H1 (cell line): ENCODE results near the gene LRRTM4. TPM values are rescaled to one million over a fixed set of nuclear protein-coding genes. Genes with fewer than 3 reads are reported as not detected.

Experiments
- CTCF ChIA-PET: fragments of 300-600 bp; sonication (Branson Sonifier 250); formaldehyde crosslinking; loops from one replicate; lab custom pipeline; 2021; ENCODE audit not compliant: partially characterized antibody; lab: Charles Lee
- POLR2A ChIA-PET: fragments of 300-600 bp; sonication (Branson Sonifier 250); formaldehyde crosslinking; loops from one replicate; lab custom pipeline; 2021; ENCODE audit warnings: inconsistent platforms; ENCODE audit not compliant: partially characterized antibody; lab: Charles Lee
- DNase-seq, 2 experiments: peaks; one replicate each; pipeline versions ENCODE4 v3.0.0 to v3.0.0-alpha.2; 2010 to 2022; ENCODE audit warnings: low spot score in 2 of 2, low read depth in 1 of 2, mixed read lengths in 1 of 2
- FAIRE-seq: peaks from 2 replicates; lab custom pipeline; 2011; peaks lifted over from hg19 to GRCh38; lab: Jason Lieb, UNC
- H2AFZ ChIP-seq: 2 replicates; pipeline ENCODE4 v1.8.1; 2012; ENCODE audit warnings: low read length, inconsistent platforms
- H2AK5ac ChIP-seq: 2 replicates; pipeline ENCODE4 v1.6.1; 2013; ENCODE audit warnings: low read depth, low read length
- H2BK120ac ChIP-seq: replicated peaks from 2 replicates; pipeline ENCODE3; 2013; ENCODE audit warnings: low read depth, low read length, inconsistent platforms
- H2BK12ac ChIP-seq: 2 replicates; pipeline ENCODE4 v1.6.1; 2013; ENCODE audit warnings: low read depth, low read length
- H2BK15ac ChIP-seq: 2 replicates; pipeline ENCODE4 v1.6.1; 2013; ENCODE audit warnings: low read length
- H2BK20ac ChIP-seq: 2 replicates; pipeline ENCODE4 v1.6.1; 2013; ENCODE audit warnings: low read length
- H2BK5ac ChIP-seq: 2 replicates; pipeline ENCODE4 v1.6.1; 2013; ENCODE audit warnings: low read depth, low read length
- H3K14ac ChIP-seq: 2 replicates; pipeline ENCODE4 v1.6.1; 2013; ENCODE audit warnings: inconsistent platforms; ENCODE audit not compliant: insufficient read length
- H3K18ac ChIP-seq: 2 replicates; pipeline ENCODE4 v1.6.1; 2013; ENCODE audit warnings: low read length; ENCODE audit errors: extremely low read depth
- H3K23ac ChIP-seq: 2 replicates; pipeline ENCODE4 v1.6.1; 2013; ENCODE audit warnings: inconsistent platforms; ENCODE audit not compliant: insufficient read length
- H3K23me2 ChIP-seq: 2 replicates; pipeline ENCODE4 v1.6.1; 2013; ENCODE audit warnings: low read depth, low read length
- H3K27ac ChIP-seq: 2 replicates; pipeline ENCODE4 v1.6.1; 2011; ENCODE audit warnings: low read depth, low read length, inconsistent platforms
- H3K27me3 ChIP-seq, 4 experiments: replicated peaks in 1 of 4; 1 replicate in 1 of 4; 2 replicates in 3 of 4; pipeline versions ENCODE4 v1.6.1 to v1.8.1; 2011 to 2013; ENCODE audit warnings: low read length in 3 of 4, mild to moderate bottlenecking in 3 of 4, inconsistent platforms in 2 of 4, mixed read lengths in 2 of 4, moderate library complexity in 1 of 4; ENCODE audit not compliant: control insufficient read depth in 3 of 4, insufficient read depth in 3 of 4; ENCODE audit errors: extremely low read depth in 1 of 4
- H3K36me3 ChIP-seq, 4 experiments: 2 replicates each; pipeline versions ENCODE4 v1.6.1 to v1.8.1; 2011 to 2013; ENCODE audit warnings: mild to moderate bottlenecking in 4 of 4, low read length in 3 of 4, moderate library complexity in 2 of 4, control low read depth in 1 of 4, inconsistent platforms in 1 of 4; ENCODE audit not compliant: insufficient read depth in 4 of 4, control insufficient read depth in 2 of 4
- H3K4ac ChIP-seq: replicated peaks from 2 replicates; pipeline ENCODE3; 2013; ENCODE audit warnings: low read length, low read depth, mixed read lengths, inconsistent platforms; ENCODE audit not compliant: insufficient read length
- H3K4me1 ChIP-seq, 4 experiments: replicated peaks in 1 of 4; 1 replicate in 1 of 4; 2 replicates in 3 of 4; pipeline versions ENCODE4 v1.6.1 to v1.8.1; 2011 to 2013; ENCODE audit warnings: low read length in 3 of 4, inconsistent platforms in 2 of 4, mixed read lengths in 1 of 4; ENCODE audit not compliant: insufficient read depth in 4 of 4, control insufficient read depth in 3 of 4
- H3K4me2 ChIP-seq, 2 experiments: 2 replicates each; pipeline versions ENCODE4 v1.6.1 to v1.8.1; 2011 to 2013; ENCODE audit warnings: low read depth in 2 of 2, low read length in 2 of 2, control low read depth in 1 of 2, inconsistent platforms in 1 of 2, mild to moderate bottlenecking in 1 of 2; ENCODE audit not compliant: insufficient read depth in 1 of 2
- H3K4me3 ChIP-seq, 4 experiments: fragments of 200-600, 300-600 bp in 1 of 4; sonication (generic), shearing (Covaris generic), sonication (Bioruptor Twin) in 1 of 4; 2 replicates each; pipeline versions ENCODE4 v1.5.1 to v1.8.1; 2011 to 2016; ENCODE audit warnings: low read length in 4 of 4, low read depth in 3 of 4, control low read depth in 2 of 4, inconsistent platforms in 2 of 4, mild to moderate bottlenecking in 2 of 4, mixed read lengths in 1 of 4, moderate library complexity in 1 of 4; ENCODE audit not compliant: insufficient read depth in 2 of 4; ENCODE audit errors: extremely low read depth in 1 of 4
- H3K56ac ChIP-seq: replicated peaks from 2 replicates; pipeline ENCODE3; 2013; ENCODE audit warnings: low read depth, mild to moderate bottlenecking, mixed read lengths, low read length, inconsistent platforms; ENCODE audit not compliant: insufficient read length
- H3K79me1 ChIP-seq: 2 replicates; pipeline ENCODE4 v1.6.1; 2013; ENCODE audit warnings: low read depth, low read length, control low read depth
- H3K79me2 ChIP-seq, 2 experiments: 2 replicates each; pipeline versions ENCODE4 v1.6.1 to v1.8.1; 2012 to 2013; ENCODE audit warnings: low read length in 2 of 2, mild to moderate bottlenecking in 2 of 2, inconsistent platforms in 1 of 2; ENCODE audit not compliant: insufficient read depth in 2 of 2, control insufficient read depth in 1 of 2
- H3K9ac ChIP-seq, 4 experiments: replicated peaks in 1 of 4; 1 replicate in 1 of 4; 2 replicates in 3 of 4; pipeline versions ENCODE4 v1.6.1 to v1.8.1; 2011 to 2013; ENCODE audit warnings: low read depth in 3 of 4, low read length in 3 of 4, control low read depth in 2 of 4, mild to moderate bottlenecking in 2 of 4, moderate library complexity in 2 of 4, inconsistent platforms in 1 of 4; ENCODE audit errors: extremely low read depth in 1 of 4
- H3K9me3 ChIP-seq, 2 experiments: 2 replicates each; pipeline versions ENCODE4 v1.6.1 to v1.8.1; 2012 to 2013; ENCODE audit warnings: mild to moderate bottlenecking in 2 of 2, moderate library complexity in 2 of 2, control low read depth in 1 of 2, inconsistent platforms in 1 of 2, low read depth in 1 of 2, low read length in 1 of 2, mixed read lengths in 1 of 2; ENCODE audit not compliant: insufficient read depth in 2 of 2
- H4K20me1 ChIP-seq, 2 experiments: replicated peaks in 1 of 2; 2 replicates each; pipeline versions ENCODE3 to v1.8.1; 2011 to 2013; ENCODE audit warnings: inconsistent platforms in 2 of 2, low read length in 2 of 2, mild to moderate bottlenecking in 1 of 2; ENCODE audit not compliant: insufficient read depth in 2 of 2, control insufficient read depth in 1 of 2
- H4K5ac ChIP-seq: 2 replicates; pipeline ENCODE4 v1.6.1; 2013; ENCODE audit warnings: low read length, low read depth, mixed read lengths, inconsistent platforms; ENCODE audit not compliant: insufficient read length
- H4K8ac ChIP-seq: 2 replicates; pipeline ENCODE4 v1.8.0; 2013; ENCODE audit warnings: mild to moderate bottlenecking, moderate library complexity, low read length, inconsistent platforms; ENCODE audit not compliant: insufficient read depth; ENCODE audit errors: extremely low read depth
- H4K91ac ChIP-seq: replicated peaks from 2 replicates; pipeline ENCODE3; 2013; ENCODE audit warnings: low read length, mixed read lengths, inconsistent platforms; ENCODE audit not compliant: insufficient read length
- CEBPB ChIP-seq: IDR thresholded peaks from 2 replicates; pipeline ENCODE4 v1.6.1; 2012; ENCODE audit warnings: low read depth, low read length
- CTCF ChIP-seq, 3 experiments: IDR thresholded peaks; 1 replicate in 2 of 3; 2 replicates in 1 of 3; pipeline versions ENCODE4 v1.5.1 to v1.6.1; 2011; ENCODE audit warnings: low read length in 3 of 3, mild to moderate bottlenecking in 3 of 3, inconsistent platforms in 2 of 3, low read depth in 1 of 3, moderate library complexity in 1 of 3; ENCODE audit not compliant: insufficient read depth in 1 of 3; ENCODE audit errors: control extremely low read depth in 1 of 3
- E2F6 ChIP-seq: IDR thresholded peaks from 2 replicates; pipeline ENCODE4 v1.6.1; 2012; ENCODE audit warnings: inconsistent platforms
- HDAC6 ChIP-seq: IDR thresholded peaks from one replicate; pipeline ENCODE4 v1.7.1; 2012; ENCODE audit warnings: low read depth, mild to moderate bottlenecking, inconsistent platforms, low read length, moderate library complexity
- JUND ChIP-seq: IDR thresholded peaks from 2 replicates; pipeline ENCODE4 v1.6.1; 2011; ENCODE audit warnings: mild to moderate bottlenecking, improper control_type of control experiment, low read length
- KDM4A ChIP-seq: IDR thresholded peaks from one replicate; pipeline ENCODE4 v1.7.1; 2012; ENCODE audit warnings: low read depth, mild to moderate bottlenecking, moderate library complexity, low read length, inconsistent platforms; ENCODE audit not compliant: severe bottlenecking
- MAFK ChIP-seq: IDR thresholded peaks from 2 replicates; pipeline ENCODE4 v1.6.1; 2012; ENCODE audit warnings: low read depth, mild to moderate bottlenecking, improper control_type of control experiment, low read length
- NANOG ChIP-seq: IDR thresholded peaks from 2 replicates; pipeline ENCODE4 v1.6.1; 2011; ENCODE audit warnings: low read length, low read depth, mild to moderate bottlenecking, inconsistent platforms; ENCODE audit not compliant: insufficient read depth, poor library complexity, severe bottlenecking
- POLR2A ChIP-seq, 2 experiments: IDR thresholded peaks; 1 replicate in 1 of 2; 2 replicates in 1 of 2; pipeline ENCODE4 v1.6.1; 2011; ENCODE audit warnings: low read depth in 2 of 2, low read length in 2 of 2, mild to moderate bottlenecking in 2 of 2; ENCODE audit errors: control extremely low read depth in 1 of 2
- POU5F1 ChIP-seq: IDR thresholded peaks from 2 replicates; pipeline ENCODE4 v1.6.1; 2011; ENCODE audit warnings: low read depth, mild to moderate bottlenecking, low read length, moderate library complexity
- RXRA ChIP-seq: IDR thresholded peaks from 2 replicates; pipeline ENCODE4 v1.6.1; 2011; ENCODE audit warnings: low read depth, mild to moderate bottlenecking, low read length, moderate library complexity; ENCODE audit not compliant: insufficient read depth
- SP4 ChIP-seq: IDR thresholded peaks from 2 replicates; pipeline ENCODE4 v1.6.1; 2012; ENCODE audit warnings: low read length, inconsistent platforms
- WGBS, 2 experiments: shearing (Covaris generic) in 1 of 2; methylation state at CpG; one replicate each; pipeline versions ENCODE4 v1.1.6 to v1.1.7; 2013 to 2015; ENCODE audit warnings: low lambda C conversion rate in 2 of 2, mixed read lengths in 2 of 2, inconsistent platforms in 1 of 2, low coverage in 1 of 2, missing lambda C conversion rate in 1 of 2; ENCODE audit not compliant: insufficient replicate concordance in 2 of 2, insufficient coverage in 1 of 2, insufficient read length in 1 of 2; ENCODE audit errors: extremely low coverage in 1 of 2, missing lambda C conversion rate in 1 of 2; 5-methylcytosine and 5-hydroxymethylcytosine counted together
- polyA plus RNA-seq, 7 experiments: library from polyadenylated mRNA; depleted of rRNA in 3 of 7; stranded (reverse) in 5 of 7; unstranded in 2 of 7; fragments of >200 nt in 5 of 7; fragments of 200-250 nt in 2 of 7; gene quantifications; 1 replicate in 5 of 7; 2 replicates in 1 of 7; 4 replicates in 1 of 7; pipeline versions ENCODE4 v1.2.1 to v1.2.3, GENCODE V29; 2011 to 2013; ENCODE audit warnings: missing spikeins in 2 of 7, mixed read lengths in 2 of 7
- total RNA-seq: library from RNA; stranded (reverse); fragmentation: NEBNext Ultra II Directional; extraction: Animal tissue kit (Norgen Biotek cat#: 25700); gene quantifications from 2 replicates; pipeline ENCODE4 v1.2.1, GENCODE V29; 2021

LRRTM4 gene
- total and polyA plus RNA-seq, 2 of the 8 experiments (the other 6 are each of a cell fraction or from before 2014, with no cell fraction given) = 3.6 to 9.5 TPM

GRCh38 chr2:77210725-77211124, 311.5 kb downstream of the LRRTM4 start:
- Histone ChIP-seq H3K4ac (no peak overlapping the region), H3K4me2 (no peak overlapping the region), H3K9me3 (no peaks in the 10 kb centered on the region), H4K5ac (no peak overlapping the region), H3K23me2 (no peaks in the 10 kb centered on the region), H2BK15ac (no peak overlapping the region), H3K18ac (no peak overlapping the region), H2BK20ac (no peak overlapping the region), H2BK5ac (no peak overlapping the region), H2BK120ac (no peak overlapping the region), H4K8ac (no peak overlapping the region), H3K23ac (no peak overlapping the region), H4K91ac (no peak overlapping the region), H3K27ac (no peak overlapping the region), H3K9ac (no peak overlapping the region), H3K79me1 (no peaks in the 10 kb centered on the region), H3K27me3 (no peaks in the 10 kb centered on the region), H2AK5ac (no peak overlapping the region), H4K20me1 (no peaks in the 10 kb centered on the region), H3K36me3 (no peaks in the 10 kb centered on the region), H2AFZ (no peak overlapping the region), H3K79me2 (no peaks in the 10 kb centered on the region), H3K56ac (no peak overlapping the region), H3K4me1 (no peaks in the 10 kb centered on the region), H3K14ac (no peak overlapping the region), H3K4me3 (no peak overlapping the region), H2BK12ac (no peak overlapping the region)
- WGBS, 2 experiments = 94% methylated on average over 3 of the region's 3 CpGs; no CpG with 5 or more reads in 1 of the 2 experiments
- DNase-seq (no peak), FAIRE-seq (no peak)
- CTCF ChIA-PET = interaction anchor here (0.6 kb wide), 1 partner anchor 59 kb away, joined by 4 read pairs; no protein-coding TSS in a partner anchor
- POLR2A ChIA-PET = no interaction called here
- TF ChIP-seq POLR2A (IDR thresholded peaks at IDR 0.05; ENCODE audit: control extremely low read depth in 1 of 2, low read depth in 2 of 2, low read length in 2 of 2) (no peak), CTCF (IDR thresholded peaks at IDR 0.05; ENCODE audit: control extremely low read depth in 1 of 3, insufficient read depth in 1 of 3, low read depth in 1 of 3, low read length in 3 of 3) (no peak), POU5F1 (no peak), SP4 (no peak), JUND (no peak), RXRA (no peak), HDAC6 (no peak), CEBPB (no peak), NANOG (no peak), MAFK (no peak), KDM4A (no peak), E2F6 (no peak)
